Activated CD4-positive, alpha-beta T cell treated with anti-CD3 and anti-CD28 coated beads for 4 hours (primary cell): ENCODE results near the gene CD200.
"Not testable (repeated sequence)": the region's sequence is repeated elsewhere in the genome, so short reads cannot be mapped to it uniquely, and the experiment has no call there.

ENCODE experiments used
- DNase-seq, 2 donors: peaks; one replicate each; pipeline ENCODE4 v3.0.0-alpha.2; 2020

CD200 gene

DNA sequence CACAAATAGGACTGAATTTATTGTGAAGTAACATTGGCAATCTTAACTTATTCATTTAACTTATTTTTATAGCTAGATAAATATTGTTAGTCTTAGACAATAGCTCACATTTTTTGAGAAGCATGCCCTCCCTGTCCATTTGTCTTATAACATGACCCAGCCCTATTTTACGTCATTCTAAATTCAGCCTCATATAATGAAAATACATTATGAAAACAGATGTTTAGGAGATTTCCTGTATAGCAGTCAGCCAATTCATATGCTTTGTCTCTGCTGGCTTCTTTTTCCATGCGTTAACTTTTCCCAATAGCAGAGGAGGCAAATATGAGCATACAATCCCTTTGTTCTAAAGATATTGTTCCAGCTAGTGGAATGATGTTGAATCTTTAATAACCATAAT lies 29.3 kb downstream of the CD200 start:
- no peak for DNase-seq

DNA sequence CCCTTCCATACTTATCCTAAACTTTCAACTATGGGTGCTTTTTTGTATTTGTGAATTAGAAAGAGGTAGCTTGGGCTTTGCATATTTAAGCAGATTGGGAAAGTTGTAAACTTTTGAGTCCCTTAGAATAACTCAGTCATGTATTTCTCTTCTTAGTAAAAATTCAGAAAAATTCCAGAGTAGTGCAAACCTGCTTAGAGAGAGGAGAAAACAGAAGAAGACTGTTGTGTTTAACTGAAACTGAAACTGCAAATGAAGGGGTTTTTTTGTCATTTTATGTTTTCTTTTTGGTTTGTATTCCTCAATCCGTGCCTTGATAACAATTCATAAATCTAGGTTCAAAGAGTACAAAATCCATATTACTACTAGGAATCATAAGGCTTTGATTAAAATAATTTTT lies 31.3 kb downstream of the CD200 start:
- no peak for DNase-seq

DNA sequence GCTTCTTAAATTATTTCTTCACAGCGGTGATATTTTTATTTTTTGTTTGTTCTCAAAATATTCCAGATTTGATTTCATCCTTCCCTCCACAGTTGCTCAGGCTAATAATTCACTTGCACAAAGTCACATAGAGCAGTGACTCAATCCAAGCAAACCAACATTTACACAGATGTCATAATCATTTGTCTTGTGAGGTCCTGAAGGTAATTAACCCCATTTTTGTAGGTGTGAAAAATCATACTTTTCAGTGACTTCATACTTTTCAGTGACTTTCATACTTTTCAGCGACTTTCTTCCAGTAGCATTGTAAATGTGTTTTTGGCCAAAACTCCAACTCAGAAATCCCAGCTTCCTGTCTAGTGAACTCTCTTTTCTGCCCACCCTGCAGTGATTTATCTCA lies 32.1 kb downstream of the CD200 start:
- DNase-seq = no peak

DNA sequence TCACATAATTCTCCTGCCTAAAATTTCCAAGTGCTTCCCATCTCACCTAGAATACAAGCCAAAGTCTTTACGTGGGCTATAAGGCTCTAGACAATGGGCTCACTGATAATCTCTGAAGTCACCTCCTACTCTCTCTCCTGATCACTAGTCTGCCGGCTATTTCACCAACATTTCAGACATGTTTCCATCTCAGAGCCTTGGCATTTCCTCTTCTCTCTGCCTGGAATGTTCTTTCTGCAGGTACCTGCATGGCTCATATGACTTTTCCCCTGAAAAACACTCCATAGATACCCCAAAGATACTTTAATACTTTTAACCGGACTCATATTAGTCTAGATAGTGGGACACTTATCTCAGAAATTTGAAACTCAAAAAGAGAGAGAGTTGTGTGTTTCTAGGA lies 32.7 kb downstream of the CD200 start:
- DNase-seq = no peak

DNA sequence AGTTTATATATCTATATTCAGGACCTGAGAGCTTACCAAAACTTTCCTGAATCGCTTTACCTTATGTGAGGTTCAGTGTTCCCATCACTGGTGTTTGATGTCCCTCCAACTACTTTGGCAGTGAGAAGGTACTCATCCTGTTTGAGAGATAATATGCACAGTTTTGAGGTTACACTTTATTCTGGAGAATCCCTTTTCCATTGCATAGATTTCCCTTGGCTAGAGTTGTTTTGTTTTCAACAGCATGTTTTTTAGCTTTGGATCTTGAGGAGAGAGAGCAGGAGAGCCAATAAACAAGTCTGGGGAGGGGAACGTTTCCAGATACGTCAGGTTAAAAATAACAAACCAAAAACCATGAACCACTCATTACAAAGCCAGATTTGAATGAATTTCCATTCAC lies 33.6 kb downstream of the CD200 start:
- no peak for DNase-seq

DNA sequence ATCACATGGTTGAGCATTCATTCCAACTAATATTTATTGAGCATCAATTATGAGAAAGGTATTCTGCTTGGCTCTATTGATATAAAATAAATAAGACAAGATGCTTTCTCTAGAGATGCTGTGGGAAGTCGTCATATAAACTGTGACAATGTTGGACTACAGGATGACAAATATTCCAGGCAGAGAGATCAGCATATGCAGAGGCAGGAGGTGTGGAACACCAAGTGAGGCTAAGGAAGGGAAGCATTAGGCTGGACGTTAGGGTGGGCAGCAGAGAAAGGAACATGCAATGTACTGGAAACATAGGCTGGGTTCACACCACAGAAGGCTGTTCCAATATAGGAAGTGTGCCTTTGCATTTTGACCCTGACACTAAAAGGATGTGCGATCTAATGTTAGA lies 38.6 kb downstream of the CD200 start:
- DNase-seq = no peak

DNA sequence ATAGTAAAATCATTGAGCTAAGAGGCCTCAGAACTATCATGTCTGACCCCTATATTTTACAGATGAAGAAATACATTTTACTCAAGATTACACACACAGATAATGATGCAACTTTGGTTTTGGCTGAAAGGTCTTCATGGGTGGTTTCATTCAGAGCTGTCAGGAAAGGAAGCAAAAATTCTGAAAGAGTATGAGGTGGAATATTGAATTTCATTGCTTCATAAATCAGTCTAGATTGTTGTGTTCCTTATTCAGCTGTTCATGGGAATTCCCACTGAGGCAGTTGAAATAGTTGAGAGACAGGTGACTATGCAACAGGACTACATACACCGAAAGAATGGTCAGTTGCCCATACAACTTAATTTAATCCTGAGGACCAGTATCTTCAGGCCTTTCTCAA lies 39.4 kb downstream of the CD200 start:
- no peak for DNase-seq

DNA sequence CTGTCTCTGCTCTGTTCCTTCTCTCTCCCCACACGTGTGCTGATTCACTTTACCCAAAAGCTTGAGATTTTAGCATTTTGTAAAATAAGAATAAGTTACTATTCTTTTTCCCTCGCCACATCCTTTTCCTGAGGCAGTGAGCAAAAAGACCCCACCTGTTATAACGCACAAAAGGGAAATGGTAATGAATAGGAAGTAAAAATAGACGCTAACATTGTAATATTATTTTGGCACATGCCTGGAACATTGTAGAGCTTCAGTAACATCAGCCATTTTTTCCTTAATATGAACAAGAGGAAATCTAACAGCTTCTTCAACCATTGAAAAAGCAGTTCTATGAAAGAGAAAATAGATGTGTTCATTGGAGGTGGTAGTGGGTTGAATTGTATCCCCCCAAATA lies 40.5 kb downstream of the CD200 start:
- no peak for DNase-seq

DNA sequence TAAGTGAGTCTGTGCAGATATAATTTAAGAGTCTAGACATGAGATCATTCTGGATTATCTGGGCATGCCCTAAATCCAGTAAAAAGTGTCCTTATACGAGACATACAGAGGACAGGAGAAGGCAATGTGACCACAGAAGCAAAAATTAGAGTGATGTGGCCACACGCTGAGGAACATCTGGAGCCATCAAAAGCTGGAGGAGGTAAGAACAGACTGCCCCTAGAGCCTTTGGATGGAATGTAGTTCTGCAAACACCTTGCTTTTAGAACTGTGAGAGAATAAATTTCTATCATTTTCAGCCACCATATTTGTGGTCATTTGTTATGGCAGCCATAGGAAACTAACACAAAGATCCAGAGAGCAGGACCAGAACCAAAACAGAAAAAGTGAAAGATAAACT lies 41.0 kb downstream of the CD200 start:
- no peak for DNase-seq

DNA sequence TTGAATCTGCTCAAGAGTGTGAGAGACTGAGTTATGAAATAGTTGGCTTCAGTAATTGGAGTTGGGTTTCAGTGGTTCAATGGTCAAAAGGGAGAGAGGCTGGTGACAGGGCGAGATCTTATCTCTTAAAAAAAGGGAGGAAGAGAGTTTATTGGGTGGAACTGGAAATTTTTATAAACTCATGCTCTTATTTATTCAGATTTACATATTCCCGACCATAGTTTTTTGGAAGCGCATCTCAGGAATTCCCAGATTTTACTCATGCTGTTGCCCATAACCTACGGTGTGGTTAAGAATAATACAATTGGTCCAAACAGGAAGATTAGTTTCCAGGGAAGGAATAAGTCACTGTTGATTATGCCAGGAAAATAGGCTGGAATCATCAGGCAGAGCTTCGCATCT lies 41.4 kb downstream of the CD200 start:
- no peak for DNase-seq

DNA sequence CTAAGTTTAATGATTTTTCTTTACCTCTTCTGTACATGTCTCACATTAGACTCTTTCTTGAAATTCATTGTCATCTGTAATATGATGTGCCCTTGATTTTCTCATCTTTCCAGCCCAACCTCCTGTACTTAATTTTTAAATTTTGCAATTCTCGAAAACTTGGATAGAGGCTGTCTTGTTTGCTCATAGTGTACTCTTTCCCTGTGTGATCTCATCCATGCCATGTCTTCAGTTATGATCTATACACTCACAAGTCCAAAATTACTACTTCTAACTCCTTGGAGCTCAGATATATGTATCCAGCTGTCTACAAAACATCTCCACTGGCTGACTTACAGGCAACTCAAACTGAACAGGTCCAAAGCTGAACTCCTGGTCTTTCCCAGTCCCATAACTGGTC lies 42.2 kb downstream of the CD200 start:
- no peak for DNase-seq

DNA sequence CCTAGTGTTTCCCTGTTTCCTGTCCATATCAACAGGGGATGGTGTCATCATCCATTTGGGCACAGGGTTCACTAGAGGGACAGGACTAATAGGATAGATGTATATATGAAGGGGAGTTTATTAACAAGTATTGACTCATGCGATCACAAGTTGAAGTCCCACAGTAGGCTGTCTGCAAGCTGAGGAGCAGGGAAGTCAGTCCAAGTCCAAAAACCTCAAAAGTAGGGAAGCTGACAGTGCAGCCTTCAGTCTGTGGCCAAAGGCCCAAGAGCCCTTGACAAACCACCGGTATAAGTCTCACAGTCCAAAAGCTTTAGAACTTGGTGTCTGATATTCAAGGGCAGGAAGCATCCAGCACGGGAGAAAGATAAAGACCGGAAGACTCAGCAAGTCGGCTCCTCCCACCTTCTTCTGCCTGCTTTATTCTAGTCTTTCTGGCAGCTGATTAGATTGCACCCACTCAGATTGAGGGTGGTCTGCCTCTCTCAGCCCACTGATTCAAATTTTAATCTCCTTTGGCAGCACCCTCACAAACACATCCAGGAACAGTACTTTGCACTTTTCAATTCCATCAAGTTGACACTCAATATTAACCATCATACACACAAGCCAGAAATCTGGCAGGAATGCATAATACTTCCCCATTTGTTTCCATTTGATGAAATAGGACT lies 43.4 kb downstream of the CD200 start:
- no peak for DNase-seq

DNA sequence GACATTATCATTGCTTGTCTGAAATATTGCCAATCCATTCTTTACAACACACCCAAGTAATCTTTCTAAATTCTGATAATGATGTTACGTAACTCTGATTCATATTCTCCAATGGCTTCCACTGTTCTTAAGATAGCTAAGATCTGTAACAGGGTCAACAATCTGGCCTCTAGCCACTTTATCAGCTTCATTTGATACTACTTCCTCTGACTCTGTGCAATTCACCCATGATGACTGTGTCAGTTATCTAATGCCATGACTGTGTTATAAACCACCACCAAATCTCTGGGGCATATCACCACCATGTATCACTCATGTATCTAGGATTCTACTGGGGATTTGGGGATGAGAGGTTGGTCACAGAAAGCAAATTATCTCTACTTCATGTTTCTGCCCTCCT lies 44.0 kb downstream of the CD200 start:
- DNase-seq = no peak

DNA sequence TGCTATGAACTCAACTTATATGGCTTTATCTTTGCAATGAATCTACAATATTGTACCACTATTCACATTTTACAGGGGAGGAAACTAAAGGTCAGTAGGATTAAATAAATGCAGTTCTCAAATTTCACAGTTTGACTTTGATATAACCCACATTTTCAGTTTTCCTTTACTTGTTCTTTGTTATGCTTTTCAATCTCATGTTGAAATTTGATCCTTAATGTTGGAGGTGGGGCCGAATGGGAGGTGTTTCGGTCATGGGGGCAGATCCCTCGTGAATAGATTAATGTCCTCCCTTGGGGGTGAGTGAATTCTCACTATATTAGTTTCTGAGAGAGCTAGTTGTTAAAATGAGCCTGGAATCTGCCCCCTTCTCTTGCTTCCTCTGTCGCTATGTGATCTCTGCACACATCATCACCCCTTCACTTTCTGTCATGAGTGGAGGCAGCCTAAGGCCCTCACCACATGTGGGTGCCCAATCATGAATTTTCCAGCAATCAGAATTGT lies 44.7 kb downstream of the CD200 start:
- no peak for DNase-seq

DNA sequence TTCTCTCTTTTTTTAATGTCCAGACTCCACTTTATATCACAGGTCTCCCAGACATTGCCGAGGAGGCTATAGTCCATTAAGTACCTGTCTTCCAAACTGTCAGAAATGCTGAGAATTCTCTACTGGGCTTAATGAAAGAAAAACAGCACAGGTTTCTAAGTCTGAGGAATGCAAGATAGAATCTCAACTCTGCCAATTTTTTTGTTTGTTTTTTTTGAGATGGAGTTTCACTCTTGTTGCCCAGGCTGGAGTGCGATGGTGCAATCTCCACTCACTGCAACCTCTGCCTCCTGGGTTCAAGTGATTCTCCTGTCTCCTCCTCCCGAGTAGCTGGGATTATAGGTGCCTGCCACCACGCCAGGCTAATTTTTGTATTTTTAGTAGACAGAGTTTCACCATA lies 45.4 kb downstream of the CD200 start:
- not testable (repeated sequence) for DNase-seq

DNA sequence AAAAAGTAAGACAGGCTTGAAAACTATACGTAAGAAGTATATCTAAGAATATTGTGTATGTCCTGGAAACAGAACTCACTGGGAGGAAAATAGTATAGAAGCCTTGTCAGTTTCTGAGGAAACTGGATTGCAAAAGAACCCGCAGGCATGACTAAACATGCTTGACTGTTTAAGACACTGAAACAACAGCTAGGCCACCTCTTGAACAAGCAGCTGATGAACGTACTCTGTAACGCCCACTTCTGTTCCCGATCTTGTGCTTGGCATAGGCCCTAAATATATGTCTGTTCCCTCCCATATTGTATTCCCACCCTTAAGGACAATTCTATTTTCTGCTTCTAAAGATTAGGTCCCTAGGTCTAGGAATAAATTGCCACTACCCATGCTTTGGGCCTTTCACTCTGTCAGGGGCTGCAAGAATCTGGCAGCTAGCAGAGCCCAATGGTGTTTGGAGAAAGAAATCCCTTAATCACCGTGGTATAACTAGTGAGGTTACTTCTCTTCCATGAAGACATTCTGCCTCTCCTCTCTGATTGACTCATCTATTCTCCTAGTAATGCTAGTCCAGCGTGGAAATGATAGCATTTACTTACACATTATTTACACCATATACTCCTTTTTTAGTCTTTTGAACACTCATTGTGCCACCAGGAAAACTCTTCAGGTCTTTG lies 46.2 kb downstream of the CD200 start:
- no peak for DNase-seq

DNA sequence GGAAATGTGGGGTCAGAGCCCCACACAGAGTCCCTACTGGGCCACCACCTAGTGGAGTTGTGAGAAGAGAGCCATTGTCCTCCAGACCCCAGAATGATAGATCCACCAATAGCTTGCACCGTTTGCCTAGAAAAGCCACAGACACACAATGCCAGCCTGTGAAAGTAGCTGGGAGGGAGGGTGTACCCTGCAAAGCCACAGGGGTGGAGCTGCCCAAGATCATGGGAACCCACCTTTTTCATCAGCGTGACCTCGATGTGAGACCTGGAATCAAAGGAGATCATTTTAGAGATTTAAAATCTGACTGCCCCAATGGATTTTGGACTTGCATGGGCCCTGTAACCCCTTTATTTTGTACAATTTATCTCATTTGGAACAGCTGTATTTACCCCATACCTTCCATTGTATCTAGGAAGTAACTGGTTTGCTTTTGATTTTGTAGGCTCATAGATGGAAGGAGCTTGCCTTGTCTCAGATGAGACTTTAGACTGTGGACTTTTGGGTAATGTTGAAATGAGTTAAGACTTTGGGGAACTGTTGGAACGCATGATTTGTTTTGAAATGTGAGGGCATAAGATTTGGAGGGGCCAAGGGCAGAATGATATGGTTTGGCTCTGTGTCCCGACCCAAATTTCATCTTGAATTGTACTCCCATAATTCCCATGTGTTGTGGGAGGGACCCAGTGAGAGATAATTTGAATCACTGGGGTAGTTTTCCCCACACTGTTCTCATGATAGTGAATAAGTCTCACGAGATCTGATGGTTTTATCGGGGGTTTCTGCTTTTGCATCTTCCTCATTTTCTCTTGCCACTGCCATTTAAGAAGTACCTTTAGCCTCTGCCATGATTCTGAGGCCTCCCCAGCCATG lies 49.0 kb downstream of the CD200 start:
- DNase-seq = no peak

DNA sequence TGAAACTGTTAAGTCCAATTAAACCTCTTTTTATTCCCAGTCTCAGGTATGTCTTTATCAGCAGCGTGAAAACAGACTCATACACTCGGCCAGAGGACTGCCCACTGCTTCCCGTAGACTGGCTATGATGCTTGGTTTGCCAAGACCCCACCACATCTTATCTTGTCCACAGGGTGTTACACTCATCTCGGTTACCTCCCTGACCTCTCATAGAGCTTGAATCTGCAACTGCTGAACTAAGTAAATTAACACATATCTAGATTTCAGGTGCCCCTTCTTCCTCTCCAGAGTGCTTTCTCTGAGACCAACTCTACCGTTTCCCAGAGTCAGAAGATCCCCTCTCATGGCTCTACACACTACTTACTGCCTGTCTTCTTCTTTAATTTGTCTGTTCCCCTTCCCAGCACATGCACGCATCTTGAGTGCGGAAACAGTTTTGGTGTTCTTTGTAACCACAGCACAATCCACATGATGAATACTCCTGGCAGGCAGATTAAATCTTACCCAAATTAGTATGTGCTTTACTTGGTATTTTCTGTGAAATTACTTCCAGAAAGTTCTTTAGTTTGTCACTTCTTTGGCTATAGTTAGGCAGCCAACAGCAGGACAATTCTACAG lies 49.7 kb downstream of the CD200 start:
- DNase-seq = no peak

DNA sequence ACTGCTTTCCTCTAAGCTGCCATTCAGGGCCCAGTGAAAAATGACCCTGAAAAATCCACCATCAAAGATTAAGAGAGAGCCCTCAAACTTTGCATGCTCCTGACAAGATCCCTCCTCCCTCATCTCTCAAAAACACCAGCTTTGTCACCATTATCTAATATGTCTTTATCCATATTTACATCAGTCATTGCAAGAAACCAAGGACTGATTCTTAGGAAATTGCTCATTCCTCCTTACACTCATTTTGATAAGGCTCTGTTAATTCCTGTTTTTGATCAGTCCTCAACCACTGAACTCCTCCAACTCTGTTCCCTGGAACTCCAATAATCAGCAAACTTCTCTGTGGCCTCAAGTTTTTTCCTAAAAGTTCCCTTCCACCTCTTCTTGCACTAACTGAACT lies 51.8 kb downstream of the CD200 start:
- DNase-seq = no peak

DNA sequence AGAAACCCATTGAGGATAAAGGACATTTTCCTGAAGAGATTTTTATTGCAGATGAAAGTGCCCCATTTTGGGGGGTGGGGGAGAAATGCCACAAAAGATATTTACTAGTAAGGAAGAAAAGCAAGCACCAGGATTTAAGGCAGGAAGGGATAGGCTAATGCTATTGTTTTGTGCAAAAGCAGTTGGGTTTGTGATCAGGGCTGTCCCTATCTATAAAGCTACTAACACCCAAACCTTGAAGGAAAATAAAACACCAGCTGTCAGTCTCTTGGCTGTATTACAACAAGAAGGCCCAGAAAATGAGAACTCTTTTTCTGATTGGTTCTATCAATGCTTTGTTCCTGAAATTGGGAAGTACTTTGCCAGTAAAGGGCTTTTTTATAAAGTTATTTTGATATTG lies 56.0 kb downstream of the CD200 start:
- DNase-seq = no peak

DNA sequence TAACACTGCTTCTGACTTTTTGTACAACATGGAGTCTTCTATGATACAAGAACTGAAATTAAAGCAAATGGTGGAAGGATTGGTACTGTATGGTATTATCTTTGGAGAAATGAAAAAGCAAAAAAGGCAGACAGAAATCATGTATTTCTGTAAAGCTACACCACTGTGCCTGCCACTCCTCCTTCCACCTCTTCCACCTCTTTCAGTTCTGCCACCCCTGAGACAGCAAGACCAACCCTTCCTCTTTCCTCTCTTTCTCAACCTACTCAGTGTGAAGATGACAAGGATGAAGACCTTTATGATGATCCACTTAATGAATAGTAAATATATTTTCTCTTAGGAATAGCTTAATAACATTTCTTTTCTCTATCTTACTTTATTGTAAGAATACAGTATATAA lies 57.0 kb downstream of the CD200 start:
- DNase-seq = no peak

DNA sequence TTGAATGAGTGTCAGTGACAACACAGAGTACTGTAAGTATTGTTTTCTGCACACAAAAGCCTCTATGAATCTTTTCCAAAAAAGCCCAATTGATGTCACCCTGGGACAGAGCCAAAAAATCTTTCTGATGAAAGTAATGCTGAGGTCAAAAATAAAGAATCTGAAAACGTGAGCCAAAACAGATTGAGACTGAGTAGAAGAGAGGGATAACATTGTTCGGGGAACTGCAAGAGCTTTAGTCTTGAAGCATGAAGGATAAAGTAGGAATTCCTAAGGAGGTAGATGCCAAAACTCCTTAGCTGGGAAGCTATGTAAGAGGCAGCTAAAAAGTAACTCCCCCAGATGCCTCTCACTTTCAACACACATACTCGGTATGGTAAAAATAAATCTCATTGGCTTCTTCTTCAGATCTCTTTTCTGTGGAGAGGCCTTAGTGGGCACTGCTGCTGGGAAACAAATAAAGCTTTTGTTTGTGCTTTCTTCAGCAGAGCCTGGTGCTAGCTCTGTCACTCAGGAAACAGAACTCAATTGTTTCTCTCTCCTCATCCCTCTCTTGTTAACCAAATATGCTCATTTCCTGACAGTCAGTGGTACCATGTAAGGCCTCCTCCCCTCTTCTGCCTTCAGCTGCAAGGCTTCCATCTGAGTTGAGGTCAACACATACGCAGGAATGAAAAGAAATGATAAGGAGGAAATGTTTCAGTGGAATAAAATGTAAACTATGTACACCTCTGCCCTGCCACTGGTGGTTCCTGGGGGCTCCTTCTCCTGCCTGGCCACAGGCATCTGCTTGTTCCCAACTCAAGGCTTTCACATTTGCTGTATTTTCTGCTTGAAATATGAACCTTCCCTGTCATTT lies 58.1 kb downstream of the CD200 start:
- DNase-seq = no peak
